NCI-H2227 treated with DMSO at 0.1 percent for 48 hours (cell line): ENCODE measurements around the gene COL4A1.

ENCODE experiments used
- DNase-seq: peaks from one replicate; lab custom pipeline; 2025; lab: John Stamatoyannopoulos, UW

Gene COL4A1

GRCh38 chr13:110108348-110109139 lies 198.4 kb downstream of the COL4A1 start:
- no peak for DNase-seq

- DNase-seq, result no peak
Measured at GRCh38 chr13:110107568-110108347, 199.2 kb downstream of the COL4A1 start.

GRCh38 chr13:110106726-110107125 lies 200.2 kb downstream of the COL4A1 start:
- no peak for DNase-seq

GRCh38 chr13:110105136-110105535 lies 201.8 kb downstream of the COL4A1 start:
- no peak for DNase-seq

GRCh38 chr13:110103534-110103933 lies 203.4 kb downstream of the COL4A1 start:
- DNase-seq, result no peak

GRCh38 chr13:110103026-110103425 lies 203.9 kb downstream of the COL4A1 start:
- no peak for DNase-seq

GRCh38 chr13:110102053-110102452 lies 204.9 kb downstream of the COL4A1 start:
- DNase-seq, result no peak

GRCh38 chr13:110099922-110100321 lies 207.0 kb downstream of the COL4A1 start:
- DNase-seq, result no peak
